ENCODE results near the gene RAB11FIP4.
A peak's percentile ranks its signal among the peaks of the same experiment; 100 is the strongest.

Gene RAB11FIP4

DNA sequence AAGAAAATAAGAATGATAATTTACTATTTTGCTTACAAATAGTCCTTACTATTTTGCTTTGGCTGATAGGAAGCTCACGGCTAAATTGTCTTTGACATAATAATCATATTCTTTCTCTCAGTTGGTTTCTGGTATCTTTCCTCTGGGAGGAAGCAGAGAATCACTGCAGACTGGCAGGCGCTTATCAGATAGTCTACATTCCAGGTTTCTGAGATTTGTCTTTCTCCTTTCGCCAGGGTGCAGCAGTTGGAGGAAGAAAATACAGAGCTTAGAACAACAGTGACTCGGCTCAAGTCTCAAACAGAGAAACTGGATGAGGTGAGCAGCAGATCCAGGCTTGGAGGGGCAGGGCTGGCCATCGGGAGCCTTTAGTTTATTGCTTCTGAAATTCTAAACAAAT lies 136.1 kb downstream of the RAB11FIP4 start:
- DNase-seq = no peak

DNA sequence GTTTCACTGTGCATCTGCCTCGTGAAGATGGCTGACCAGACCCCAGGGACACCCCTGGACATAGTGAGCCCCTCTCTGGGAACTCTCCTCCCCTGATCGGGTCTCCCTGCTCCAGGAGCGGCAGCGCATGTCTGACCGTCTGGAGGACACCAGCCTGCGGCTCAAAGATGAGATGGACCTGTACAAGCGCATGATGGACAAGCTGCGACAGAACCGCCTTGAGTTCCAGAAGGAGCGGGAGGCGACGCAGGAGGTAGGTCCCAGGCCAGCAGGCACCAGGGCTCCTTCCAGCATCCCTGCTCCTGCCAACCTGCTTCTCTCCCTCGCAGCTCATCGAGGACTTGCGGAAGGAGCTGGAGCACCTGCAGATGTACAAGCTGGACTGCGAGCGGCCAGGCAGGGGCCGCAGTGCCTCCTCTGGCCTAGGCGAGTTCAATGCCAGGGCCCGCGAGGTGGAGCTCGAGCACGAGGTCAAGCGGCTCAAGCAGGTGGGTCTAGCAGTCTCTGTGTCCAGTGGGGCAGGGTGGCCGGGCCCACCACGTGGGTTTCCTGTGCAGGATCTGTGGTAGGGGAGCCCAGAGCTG lies 136.9 kb downstream of the RAB11FIP4 start:
- DNase-seq = no peak

DNA sequence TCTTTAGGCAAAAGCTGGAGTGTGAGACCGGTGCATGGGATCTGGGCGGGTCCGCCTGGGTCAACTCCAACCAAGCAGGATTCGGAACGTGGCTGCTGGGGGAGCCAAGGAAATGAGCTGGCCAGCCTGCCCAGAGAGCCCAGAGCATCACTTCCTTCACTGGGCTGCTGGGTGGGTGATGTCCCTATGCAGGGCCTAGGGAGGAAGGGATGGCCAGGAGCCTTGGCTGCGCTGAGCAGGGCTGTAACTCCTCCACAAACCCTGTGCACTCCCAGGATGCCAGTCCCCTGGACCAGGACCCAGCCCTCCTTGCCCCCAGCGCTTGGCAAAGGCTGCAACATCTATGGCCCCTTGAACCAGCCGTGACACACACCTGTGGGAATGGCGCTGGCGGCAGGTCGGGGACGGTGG lies 138.4 kb downstream of the RAB11FIP4 start:
- no peak for DNase-seq

DNA sequence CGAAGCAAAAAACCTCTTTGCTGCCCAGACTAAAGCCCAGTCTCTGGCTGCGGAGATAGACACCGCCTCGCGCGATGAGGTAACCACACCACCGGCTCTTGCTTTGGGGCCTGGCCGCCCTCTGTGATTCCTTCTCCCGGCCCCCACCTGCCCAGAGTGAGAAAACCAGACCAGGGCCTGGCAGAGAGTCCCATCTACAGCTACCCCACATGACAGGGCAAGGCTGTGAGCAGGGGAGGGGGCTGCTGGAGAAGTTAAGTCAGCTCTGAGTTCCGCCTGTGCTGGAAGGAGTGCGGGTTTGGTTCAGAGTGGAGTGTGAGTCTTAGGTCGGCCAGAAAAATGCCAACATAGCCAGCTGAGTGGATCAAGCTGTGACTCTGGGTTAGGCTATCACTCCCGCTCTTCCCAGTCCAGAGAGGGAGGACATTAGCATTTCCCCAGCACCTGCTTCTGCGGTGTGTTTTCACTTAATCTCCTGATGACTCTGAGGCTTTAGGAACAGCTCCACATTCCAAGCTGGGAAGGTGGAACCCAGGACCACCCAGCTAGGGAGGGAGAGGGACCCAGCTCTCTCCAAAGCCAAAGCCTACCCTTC lies 139.0 kb downstream of the RAB11FIP4 start:
- no peak for DNase-seq

GRCh38 chr17:31531336-31531980 lies 140.0 kb downstream of the RAB11FIP4 start:
- DNase-seq = no peak

DNA sequence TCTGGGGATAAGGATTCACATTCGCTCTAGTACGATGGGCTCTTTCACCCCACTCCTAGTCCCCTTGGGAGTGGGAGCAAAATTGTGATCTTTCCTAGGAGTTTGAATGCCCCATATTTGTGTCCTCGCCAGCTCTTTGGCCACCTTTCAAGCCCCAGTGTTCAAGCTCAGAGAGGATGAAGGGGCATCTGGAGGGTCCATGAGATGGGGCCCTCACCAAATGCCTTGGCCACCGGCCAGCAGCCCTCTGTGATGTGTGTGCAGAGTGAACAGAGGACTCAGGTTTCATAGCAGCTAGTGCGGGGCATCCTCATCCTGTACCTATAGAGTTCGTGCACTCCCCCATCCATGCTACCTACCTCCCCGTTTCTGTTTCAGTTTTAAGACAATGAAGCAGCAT lies 140.6 kb downstream of the RAB11FIP4 start:
- DNase-seq = peak; percentile 25

DNA sequence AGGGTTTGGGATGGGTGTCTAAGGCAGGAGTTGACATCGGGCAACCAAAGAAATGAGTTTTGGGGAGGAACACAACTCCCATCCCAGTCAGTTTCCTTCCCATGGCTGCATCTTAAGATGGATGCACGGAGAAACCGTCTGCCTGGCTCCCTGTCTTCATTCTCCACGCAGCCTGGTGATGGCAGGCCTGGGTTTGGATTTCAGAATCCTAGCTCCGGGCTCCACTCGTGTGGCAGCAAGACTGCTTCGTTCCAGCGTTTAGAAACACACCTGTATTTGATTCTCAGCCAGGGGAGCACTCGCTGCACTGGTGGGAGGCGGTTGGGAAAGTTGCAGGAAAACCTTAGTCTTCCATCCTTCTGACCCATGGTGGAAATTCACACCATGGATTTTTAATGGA lies 141.1 kb downstream of the RAB11FIP4 start:
- DNase-seq = no peak

- no peak for DNase-seq
Observed at GRCh38 chr17:31533546-31534155, 142.2 kb downstream of the RAB11FIP4 start.

GRCh38 chr17:31534223-31534888 lies 142.9 kb downstream of the RAB11FIP4 start:
- DNase-seq = no peak

- no peak for DNase-seq
Observed at GRCh38 chr17:31535581-31535981, 144.1 kb downstream of the RAB11FIP4 start.

GRCh38 chr17:31536451-31536850 lies 145.0 kb downstream of the RAB11FIP4 start:
- DNase-seq = no peak

GRCh38 chr17:31537565-31538011 lies 146.1 kb downstream of the RAB11FIP4 start:
- peak; percentile 91 for DNase-seq

DNA sequence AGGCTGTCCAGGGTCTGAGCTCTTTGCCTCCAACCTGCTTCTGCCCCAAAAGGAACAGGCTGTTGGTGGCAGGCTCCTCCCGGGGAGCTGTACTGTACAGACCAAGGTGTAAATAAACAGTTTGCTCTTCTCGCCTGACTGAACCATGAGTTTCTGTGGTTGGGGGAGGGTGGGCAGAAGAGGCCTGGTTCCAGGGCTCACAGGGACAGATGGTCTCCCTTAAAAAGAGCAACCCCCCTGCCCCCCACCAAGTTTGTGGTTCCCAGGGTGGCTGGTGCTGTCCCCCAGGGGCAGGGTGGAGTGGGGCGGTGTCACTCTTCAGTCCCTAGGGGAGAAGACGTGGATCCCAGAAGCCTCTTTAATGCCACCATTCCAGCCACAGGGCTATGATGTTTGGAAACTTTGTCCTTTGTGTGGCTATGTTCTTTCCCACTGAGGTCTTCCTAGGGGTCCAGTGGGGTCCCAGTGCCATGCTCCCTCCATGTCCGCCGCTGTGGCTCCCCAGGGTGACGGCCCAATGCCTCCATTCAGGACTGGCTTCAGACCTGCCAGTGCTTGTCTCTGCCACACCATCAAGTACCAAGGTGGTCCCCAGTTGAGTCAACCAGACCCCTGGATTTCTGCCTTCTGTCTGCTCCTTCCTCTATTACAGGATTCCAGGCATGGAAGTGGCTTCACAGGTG lies 146.7 kb downstream of the RAB11FIP4 start:
- DNase-seq = peak; percentile 75

DNA sequence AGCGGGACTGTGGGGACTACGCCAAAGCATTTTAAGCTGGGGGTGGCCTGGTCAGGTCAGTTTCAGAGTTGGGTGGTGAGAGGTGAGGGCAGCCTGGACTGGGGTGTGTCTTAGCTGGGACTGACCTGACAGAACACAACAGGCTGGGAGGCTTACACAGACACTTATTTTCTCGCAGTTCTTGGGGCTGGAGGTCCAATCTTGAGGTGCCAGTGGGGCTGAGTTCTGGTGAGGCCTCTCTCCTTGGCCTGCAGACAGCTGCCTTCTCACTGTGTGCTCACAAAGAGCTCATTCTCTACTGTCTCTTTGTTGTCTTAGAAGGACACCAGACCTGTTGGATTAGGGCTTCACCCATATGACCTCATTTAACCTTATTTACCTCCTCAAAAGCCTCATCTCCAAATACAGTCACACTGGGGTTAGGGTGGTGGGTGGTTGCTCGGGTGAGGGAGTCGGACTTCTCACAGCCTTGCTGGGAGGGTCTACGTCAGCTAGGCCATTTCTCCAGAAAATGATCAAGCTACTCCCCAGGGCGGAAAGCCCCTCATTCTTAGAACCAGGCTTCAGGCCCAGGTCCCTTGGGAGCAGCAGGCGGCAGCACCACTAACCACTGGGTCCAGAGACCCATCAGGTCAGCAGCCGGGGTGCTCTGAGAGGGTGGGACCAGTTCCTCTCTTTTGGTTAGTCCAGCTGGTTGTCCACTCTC lies 149.3 kb downstream of the RAB11FIP4 start:
- DNase-seq = no peak

DNA sequence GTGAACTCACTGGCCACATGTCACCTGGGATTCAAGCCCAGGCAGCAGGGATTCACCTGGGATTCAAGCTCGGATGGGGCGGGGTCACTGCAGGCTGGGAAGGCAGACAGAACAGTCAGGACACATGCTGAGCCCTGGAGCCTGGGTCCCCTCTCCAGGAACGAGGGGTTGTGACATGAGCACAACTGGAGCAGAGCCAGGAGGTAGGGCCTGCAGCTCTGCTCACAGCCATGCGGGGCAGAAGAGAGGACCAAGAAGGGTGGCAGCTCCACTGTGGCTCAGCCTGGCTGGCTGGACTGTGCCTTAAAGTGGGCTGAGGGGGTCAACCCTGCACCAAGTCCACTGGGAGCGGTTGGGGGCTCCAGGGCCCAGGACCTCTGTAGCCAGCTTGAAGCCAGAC lies 150.1 kb downstream of the RAB11FIP4 start:
- no peak for DNase-seq

GRCh38 chr17:31544186-31544585 lies 152.7 kb downstream of the RAB11FIP4 start:
- DNase-seq = no peak

GRCh38 chr17:31546650-31547049 lies 155.2 kb downstream of the RAB11FIP4 start:
- DNase-seq = no peak

- no peak for DNase-seq
Observed at GRCh38 chr17:31548709-31549108, 157.2 kb downstream of the RAB11FIP4 start.

GRCh38 chr17:31549121-31549524 lies 157.6 kb downstream of the RAB11FIP4 start:
- DNase-seq = no peak

DNA sequence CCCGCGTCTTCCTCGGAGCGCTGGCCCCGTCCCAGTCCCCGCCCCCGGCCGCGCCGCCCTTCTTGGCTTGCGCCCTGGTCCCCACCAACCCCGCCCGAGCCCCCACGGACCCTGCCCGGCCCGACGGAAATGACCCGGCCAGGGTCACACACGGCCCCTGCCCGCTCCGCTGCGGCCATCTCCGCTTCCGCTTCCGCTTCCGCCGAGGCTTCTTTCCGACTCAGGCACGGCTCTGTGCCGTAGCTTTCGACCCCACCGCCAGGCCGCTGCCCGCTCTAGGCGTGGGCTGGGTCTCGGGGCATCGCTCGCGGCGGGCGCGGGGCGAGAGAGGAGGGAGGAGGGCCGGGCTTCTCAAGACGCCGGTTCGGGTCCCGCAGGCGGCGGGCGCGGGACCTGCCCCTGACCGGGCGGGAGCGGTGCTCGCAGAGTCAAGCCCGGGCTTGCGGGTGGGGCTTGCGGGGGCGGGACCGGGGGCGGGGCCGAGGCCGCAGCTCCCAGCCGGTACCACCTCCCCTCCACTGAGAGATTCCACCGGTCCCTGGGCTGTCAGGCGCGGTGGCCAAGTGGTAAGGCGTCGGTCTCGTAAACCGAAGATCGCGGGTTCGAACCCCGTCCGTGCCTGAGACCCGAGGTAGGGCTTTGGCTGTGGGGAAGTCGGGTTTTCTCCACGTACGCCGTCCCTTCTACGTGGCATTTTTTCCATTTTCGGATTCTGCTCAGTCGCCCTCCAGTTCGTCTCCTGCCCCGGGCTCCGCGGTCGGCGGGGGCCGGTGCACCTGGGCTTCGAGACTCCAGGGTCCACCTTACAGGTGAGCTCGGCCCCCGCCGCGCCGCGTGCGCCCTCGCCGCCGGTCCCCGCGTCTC lies 158.3 kb downstream of the RAB11FIP4 start:
- peak; percentile 79 for DNase-seq

- peak; percentile 63 for DNase-seq
Observed at GRCh38 chr17:31550389-31551056, 159.0 kb downstream of the RAB11FIP4 start.

All from DMS79 (cell line).